H1 (cell line): ENCODE data around the gene NMD3. TPM values are rescaled to one million over a fixed set of nuclear protein-coding genes. Genes with fewer than 3 reads are reported as not detected.

Experiments
- CTCF ChIA-PET: fragments of 300-600 bp; sonication (Branson Sonifier 250); formaldehyde crosslinking; loops from one replicate; lab custom pipeline; 2021; ENCODE audit not compliant: partially characterized antibody; lab: Charles Lee
- POLR2A ChIA-PET: fragments of 300-600 bp; sonication (Branson Sonifier 250); formaldehyde crosslinking; loops from one replicate; lab custom pipeline; 2021; ENCODE audit warnings: inconsistent platforms; ENCODE audit not compliant: partially characterized antibody; lab: Charles Lee
- DNase-seq, 2 experiments: peaks; one replicate each; pipeline versions ENCODE4 v3.0.0 to v3.0.0-alpha.2; 2010 to 2022; ENCODE audit warnings: low spot score in 2 of 2, low read depth in 1 of 2, mixed read lengths in 1 of 2
- FAIRE-seq: peaks from 2 replicates; lab custom pipeline; 2011; peaks lifted over from hg19 to GRCh38; lab: Jason Lieb, UNC
- H2AFZ ChIP-seq: 2 replicates; pipeline ENCODE4 v1.8.1; 2012; ENCODE audit warnings: low read length, inconsistent platforms
- H2AK5ac ChIP-seq: 2 replicates; pipeline ENCODE4 v1.6.1; 2013; ENCODE audit warnings: low read depth, low read length
- H2BK120ac ChIP-seq: replicated peaks from 2 replicates; pipeline ENCODE3; 2013; ENCODE audit warnings: low read depth, low read length, inconsistent platforms
- H2BK12ac ChIP-seq: 2 replicates; pipeline ENCODE4 v1.6.1; 2013; ENCODE audit warnings: low read depth, low read length
- H2BK15ac ChIP-seq: 2 replicates; pipeline ENCODE4 v1.6.1; 2013; ENCODE audit warnings: low read length
- H2BK20ac ChIP-seq: 2 replicates; pipeline ENCODE4 v1.6.1; 2013; ENCODE audit warnings: low read length
- H2BK5ac ChIP-seq: 2 replicates; pipeline ENCODE4 v1.6.1; 2013; ENCODE audit warnings: low read depth, low read length
- H3K14ac ChIP-seq: 2 replicates; pipeline ENCODE4 v1.6.1; 2013; ENCODE audit warnings: inconsistent platforms; ENCODE audit not compliant: insufficient read length
- H3K18ac ChIP-seq: 2 replicates; pipeline ENCODE4 v1.6.1; 2013; ENCODE audit warnings: low read length; ENCODE audit errors: extremely low read depth
- H3K23ac ChIP-seq: 2 replicates; pipeline ENCODE4 v1.6.1; 2013; ENCODE audit warnings: inconsistent platforms; ENCODE audit not compliant: insufficient read length
- H3K23me2 ChIP-seq: 2 replicates; pipeline ENCODE4 v1.6.1; 2013; ENCODE audit warnings: low read depth, low read length
- H3K27ac ChIP-seq: 2 replicates; pipeline ENCODE4 v1.6.1; 2011; ENCODE audit warnings: low read depth, low read length, inconsistent platforms
- H3K27me3 ChIP-seq, 4 experiments: replicated peaks in 1 of 4; 1 replicate in 1 of 4; 2 replicates in 3 of 4; pipeline versions ENCODE4 v1.6.1 to v1.8.1; 2011 to 2013; ENCODE audit warnings: low read length in 3 of 4, mild to moderate bottlenecking in 3 of 4, inconsistent platforms in 2 of 4, mixed read lengths in 2 of 4, moderate library complexity in 1 of 4; ENCODE audit not compliant: control insufficient read depth in 3 of 4, insufficient read depth in 3 of 4; ENCODE audit errors: extremely low read depth in 1 of 4
- H3K36me3 ChIP-seq, 4 experiments: 2 replicates each; pipeline versions ENCODE4 v1.6.1 to v1.8.1; 2011 to 2013; ENCODE audit warnings: mild to moderate bottlenecking in 4 of 4, low read length in 3 of 4, moderate library complexity in 2 of 4, control low read depth in 1 of 4, inconsistent platforms in 1 of 4; ENCODE audit not compliant: insufficient read depth in 4 of 4, control insufficient read depth in 2 of 4
- H3K4ac ChIP-seq: replicated peaks from 2 replicates; pipeline ENCODE3; 2013; ENCODE audit warnings: low read length, low read depth, mixed read lengths, inconsistent platforms; ENCODE audit not compliant: insufficient read length
- H3K4me1 ChIP-seq, 4 experiments: replicated peaks in 1 of 4; 1 replicate in 1 of 4; 2 replicates in 3 of 4; pipeline versions ENCODE4 v1.6.1 to v1.8.1; 2011 to 2013; ENCODE audit warnings: low read length in 3 of 4, inconsistent platforms in 2 of 4, mixed read lengths in 1 of 4; ENCODE audit not compliant: insufficient read depth in 4 of 4, control insufficient read depth in 3 of 4
- H3K4me2 ChIP-seq, 2 experiments: 2 replicates each; pipeline versions ENCODE4 v1.6.1 to v1.8.1; 2011 to 2013; ENCODE audit warnings: low read depth in 2 of 2, low read length in 2 of 2, control low read depth in 1 of 2, inconsistent platforms in 1 of 2, mild to moderate bottlenecking in 1 of 2; ENCODE audit not compliant: insufficient read depth in 1 of 2
- H3K4me3 ChIP-seq, 4 experiments: fragments of 200-600, 300-600 bp in 1 of 4; sonication (generic), shearing (Covaris generic), sonication (Bioruptor Twin) in 1 of 4; 2 replicates each; pipeline versions ENCODE4 v1.5.1 to v1.8.1; 2011 to 2016; ENCODE audit warnings: low read length in 4 of 4, low read depth in 3 of 4, control low read depth in 2 of 4, inconsistent platforms in 2 of 4, mild to moderate bottlenecking in 2 of 4, mixed read lengths in 1 of 4, moderate library complexity in 1 of 4; ENCODE audit not compliant: insufficient read depth in 2 of 4; ENCODE audit errors: extremely low read depth in 1 of 4
- H3K56ac ChIP-seq: replicated peaks from 2 replicates; pipeline ENCODE3; 2013; ENCODE audit warnings: low read depth, mild to moderate bottlenecking, mixed read lengths, low read length, inconsistent platforms; ENCODE audit not compliant: insufficient read length
- H3K79me1 ChIP-seq: 2 replicates; pipeline ENCODE4 v1.6.1; 2013; ENCODE audit warnings: low read depth, low read length, control low read depth
- H3K79me2 ChIP-seq, 2 experiments: 2 replicates each; pipeline versions ENCODE4 v1.6.1 to v1.8.1; 2012 to 2013; ENCODE audit warnings: low read length in 2 of 2, mild to moderate bottlenecking in 2 of 2, inconsistent platforms in 1 of 2; ENCODE audit not compliant: insufficient read depth in 2 of 2, control insufficient read depth in 1 of 2
- H3K9ac ChIP-seq, 4 experiments: replicated peaks in 1 of 4; 1 replicate in 1 of 4; 2 replicates in 3 of 4; pipeline versions ENCODE4 v1.6.1 to v1.8.1; 2011 to 2013; ENCODE audit warnings: low read depth in 3 of 4, low read length in 3 of 4, control low read depth in 2 of 4, mild to moderate bottlenecking in 2 of 4, moderate library complexity in 2 of 4, inconsistent platforms in 1 of 4; ENCODE audit errors: extremely low read depth in 1 of 4
- H3K9me3 ChIP-seq, 2 experiments: 2 replicates each; pipeline versions ENCODE4 v1.6.1 to v1.8.1; 2012 to 2013; ENCODE audit warnings: mild to moderate bottlenecking in 2 of 2, moderate library complexity in 2 of 2, control low read depth in 1 of 2, inconsistent platforms in 1 of 2, low read depth in 1 of 2, low read length in 1 of 2, mixed read lengths in 1 of 2; ENCODE audit not compliant: insufficient read depth in 2 of 2
- H4K20me1 ChIP-seq, 2 experiments: replicated peaks in 1 of 2; 2 replicates each; pipeline versions ENCODE3 to v1.8.1; 2011 to 2013; ENCODE audit warnings: inconsistent platforms in 2 of 2, low read length in 2 of 2, mild to moderate bottlenecking in 1 of 2; ENCODE audit not compliant: insufficient read depth in 2 of 2, control insufficient read depth in 1 of 2
- H4K5ac ChIP-seq: 2 replicates; pipeline ENCODE4 v1.6.1; 2013; ENCODE audit warnings: low read length, low read depth, mixed read lengths, inconsistent platforms; ENCODE audit not compliant: insufficient read length
- H4K8ac ChIP-seq: 2 replicates; pipeline ENCODE4 v1.8.0; 2013; ENCODE audit warnings: mild to moderate bottlenecking, moderate library complexity, low read length, inconsistent platforms; ENCODE audit not compliant: insufficient read depth; ENCODE audit errors: extremely low read depth
- H4K91ac ChIP-seq: replicated peaks from 2 replicates; pipeline ENCODE3; 2013; ENCODE audit warnings: low read length, mixed read lengths, inconsistent platforms; ENCODE audit not compliant: insufficient read length
- BCL11A ChIP-seq, 2 experiments: IDR thresholded peaks; one replicate each; pipeline ENCODE4 v1.6.1; 2011; ENCODE audit warnings: low read depth in 2 of 2, low read length in 2 of 2, mild to moderate bottlenecking in 2 of 2
- RNF2 ChIP-seq: fragments of 200-900, 300-1000 bp; sonication (generic); IDR thresholded peaks from 2 replicates; pipeline ENCODE4 v1.7.1; 2016; ENCODE audit warnings: borderline replicate concordance, low read depth, mild to moderate bottlenecking, antibody characterized with exemption, low read length; ENCODE audit not compliant: poor library complexity, severe bottlenecking; ENCODE audit errors: missing control alignments
- SP1 ChIP-seq: IDR thresholded peaks from 2 replicates; pipeline ENCODE4 v1.6.1; 2011; ENCODE audit warnings: low read depth, low read length
- SRF ChIP-seq: IDR thresholded peaks from 2 replicates; pipeline ENCODE4 v1.6.1; 2011; ENCODE audit warnings: mild to moderate bottlenecking, low read depth, low read length, moderate library complexity
- SUZ12 ChIP-seq: fragments of 200-600 bp; sonication (generic); IDR thresholded peaks from 2 replicates; pipeline ENCODE4 v1.6.1; 2012; ENCODE audit warnings: mild to moderate bottlenecking, inconsistent platforms, low read length, moderate library complexity, mixed read lengths
- TBP ChIP-seq: IDR thresholded peaks from 2 replicates; pipeline ENCODE4 v1.6.1; 2011; ENCODE audit warnings: low read depth, low read length, improper control_type of control experiment
- TEAD4 ChIP-seq: IDR thresholded peaks from 2 replicates; pipeline ENCODE4 v1.6.1; 2012; ENCODE audit warnings: low read depth, low read length, inconsistent platforms, mixed read lengths
- YY1 ChIP-seq: IDR thresholded peaks from 2 replicates; pipeline ENCODE4 v1.6.1; 2011; ENCODE audit warnings: low read depth, mild to moderate bottlenecking, low read length
- polyA plus RNA-seq, 7 experiments: library from polyadenylated mRNA; depleted of rRNA in 3 of 7; stranded (reverse) in 5 of 7; unstranded in 2 of 7; fragments of >200 nt in 5 of 7; fragments of 200-250 nt in 2 of 7; gene quantifications; 1 replicate in 5 of 7; 2 replicates in 1 of 7; 4 replicates in 1 of 7; pipeline versions ENCODE4 v1.2.1 to v1.2.3, GENCODE V29; 2011 to 2013; ENCODE audit warnings: missing spikeins in 2 of 7, mixed read lengths in 2 of 7
- total RNA-seq: library from RNA; stranded (reverse); fragmentation: NEBNext Ultra II Directional; extraction: Animal tissue kit (Norgen Biotek cat#: 25700); gene quantifications from 2 replicates; pipeline ENCODE4 v1.2.1, GENCODE V29; 2021

Gene NMD3
- total and polyA plus RNA-seq, 2 of the 8 experiments (the other 6 are each of a cell fraction or from before 2014, with no cell fraction given): 12.1 to 64.2 TPM

- Histone ChIP-seq H4K5ac (no peak overlapping the region), H3K23me2 (no peaks in the 10 kb centered on the region), H4K20me1 (no peaks in the 10 kb centered on the region), H2AFZ (no peak overlapping the region), H3K79me2 (no peaks in the 10 kb centered on the region), H2AK5ac (no peak overlapping the region), H3K79me1 (no peaks in the 10 kb centered on the region), H3K4me1 (no peaks in the 10 kb centered on the region), H3K23ac (no peak overlapping the region), H2BK12ac (no peak overlapping the region), H3K27ac (no peak overlapping the region), H4K91ac (no peak overlapping the region), H2BK120ac (no peak overlapping the region), H3K9me3 (peaks cover 15 to 18% of the 10 kb centered on the region in 2 experiments; a peak in 3 of 4 replicates), H3K9ac (no peak overlapping the region), H3K14ac (no peak overlapping the region), H2BK5ac (no peak overlapping the region), H4K8ac (no peak overlapping the region), H3K18ac (no peak overlapping the region), H3K4me3 (no peak overlapping the region), H3K36me3 (peaks cover 0 to 3% (median 0%) of the 10 kb centered on the region in 4 experiments; a peak in 1 of 8 replicates), H3K27me3 (no peaks in the 10 kb centered on the region), H2BK20ac (no peak overlapping the region), H2BK15ac (no peak overlapping the region), H3K4ac (no peak overlapping the region), H3K4me2 (no peak overlapping the region), H3K56ac (no peak overlapping the region)
- FAIRE-seq (no peak), DNase-seq (no peak)
- ChIA-PET CTCF (interaction anchor here (0.7 to 7.6 kb wide), 3 partner anchors 12 to 20 kb away, joined by 3 to 54 read pairs (median 42); no protein-coding TSS in a partner anchor), POLR2A (no interaction called here)
- TF ChIP-seq TBP (no peak), YY1 (no peak), TEAD4 (no peak), BCL11A (IDR thresholded peaks at IDR 0.05; ENCODE audit: low read depth in 2 of 2, low read length in 2 of 2) (no peak), SP1 (no peak), SUZ12 (no peak), SRF (no peak), RNF2 (no peak)
Observed at GRCh38 chr3:161295325-161295724, 74.2 kb downstream of the NMD3 start.
